GM10266 (cell line): ENCODE measurements around the gene TEX53.

Experiments
- DNase-seq: peaks from one replicate; pipeline ENCODE4 v3.0.0; 2012; ENCODE audit errors: extremely low spot score
- CTCF ChIP-seq: IDR thresholded peaks from 2 replicates; pipeline ENCODE4 v1.5.1; 2012; ENCODE audit warnings: mild to moderate bottlenecking, low read depth; ENCODE audit not compliant: control insufficient read depth, insufficient read depth; ENCODE audit errors: missing control alignments

Gene TEX53

GRCh38 chr9:114657705-114658104 is at the start of gene TEX53:
TEX53 (minus strand) TSS chr9:114657805; CDS start chr9:114657774, 31 bp downstream.
- no peak for TF ChIP-seq CTCF
- DNase-seq: no peak

GRCh38 chr9:114706711-114707110 is 49.1 kb upstream of the TEX53 start:
- DNase-seq: no peak
- no peak for TF ChIP-seq CTCF

- TF ChIP-seq CTCF: no peak
- DNase-seq: no peak
Measured at GRCh38 chr9:114701988-114702387, 44.4 kb upstream of the TEX53 start.

- no peak for TF ChIP-seq CTCF
- peak; percentile 59 for DNase-seq
Measured at GRCh38 chr9:114697951-114698351, 40.3 kb upstream of the TEX53 start.

GRCh38 chr9:114696814-114697544 is 39.4 kb upstream of the TEX53 start:
- DNase-seq: peak; percentile 73
- no peak for TF ChIP-seq CTCF

GRCh38 chr9:114695948-114696347 is 38.3 kb upstream of the TEX53 start:
- no peak for DNase-seq
- TF ChIP-seq CTCF: no peak

- DNase-seq: peak; percentile 45
- TF ChIP-seq CTCF: no peak
Measured at GRCh38 chr9:114694719-114695269, 37.2 kb upstream of the TEX53 start.
